Ishikawa (cell line): Measurements from ENCODE around the gene STARD10.

Experiments
- CEBPB ChIP-seq: IDR thresholded peaks from 2 replicates; pipeline ENCODE4 v1.6.1; 2012
- CREB1 ChIP-seq: IDR thresholded peaks from 2 replicates; pipeline ENCODE4 v1.6.1; 2012; ENCODE audit warnings: low read depth
- EGR1 ChIP-seq: IDR thresholded peaks from 2 replicates; pipeline ENCODE4 v1.6.1; 2012
- EP300 ChIP-seq: IDR thresholded peaks from 2 replicates; pipeline ENCODE4 v1.6.1; 2012; ENCODE audit warnings: borderline replicate concordance
- FOXM1 ChIP-seq: IDR thresholded peaks from 2 replicates; pipeline ENCODE4 v1.6.1; 2012; ENCODE audit warnings: low read depth, borderline replicate concordance
- RAD21 ChIP-seq: IDR thresholded peaks from 2 replicates; pipeline ENCODE4 v1.6.1; 2012; ENCODE audit warnings: low read depth
- TAF1 ChIP-seq: IDR thresholded peaks from 2 replicates; pipeline ENCODE4 v1.6.1; 2012; ENCODE audit warnings: low read depth, mild to moderate bottlenecking
- TCF12 ChIP-seq: IDR thresholded peaks from 2 replicates; pipeline ENCODE4 v1.6.1; 2012; ENCODE audit warnings: low read depth
- ZBTB7A ChIP-seq: IDR thresholded peaks from 2 replicates; pipeline ENCODE4 v1.6.1; 2012; ENCODE audit warnings: low read depth
- TF ChIP-seq, protein P1 (sequence below): IDR thresholded peaks from 2 replicates; pipeline ENCODE4 v1.6.1; 2012
- TF ChIP-seq, protein P2 (sequence below): IDR thresholded peaks from 2 replicates; pipeline ENCODE4 v1.6.1; 2012
- TF ChIP-seq, protein P3 (sequence below): IDR thresholded peaks from 2 replicates; pipeline ENCODE4 v1.6.1; 2012; ENCODE audit warnings: low read depth, mild to moderate bottlenecking

DNA sequence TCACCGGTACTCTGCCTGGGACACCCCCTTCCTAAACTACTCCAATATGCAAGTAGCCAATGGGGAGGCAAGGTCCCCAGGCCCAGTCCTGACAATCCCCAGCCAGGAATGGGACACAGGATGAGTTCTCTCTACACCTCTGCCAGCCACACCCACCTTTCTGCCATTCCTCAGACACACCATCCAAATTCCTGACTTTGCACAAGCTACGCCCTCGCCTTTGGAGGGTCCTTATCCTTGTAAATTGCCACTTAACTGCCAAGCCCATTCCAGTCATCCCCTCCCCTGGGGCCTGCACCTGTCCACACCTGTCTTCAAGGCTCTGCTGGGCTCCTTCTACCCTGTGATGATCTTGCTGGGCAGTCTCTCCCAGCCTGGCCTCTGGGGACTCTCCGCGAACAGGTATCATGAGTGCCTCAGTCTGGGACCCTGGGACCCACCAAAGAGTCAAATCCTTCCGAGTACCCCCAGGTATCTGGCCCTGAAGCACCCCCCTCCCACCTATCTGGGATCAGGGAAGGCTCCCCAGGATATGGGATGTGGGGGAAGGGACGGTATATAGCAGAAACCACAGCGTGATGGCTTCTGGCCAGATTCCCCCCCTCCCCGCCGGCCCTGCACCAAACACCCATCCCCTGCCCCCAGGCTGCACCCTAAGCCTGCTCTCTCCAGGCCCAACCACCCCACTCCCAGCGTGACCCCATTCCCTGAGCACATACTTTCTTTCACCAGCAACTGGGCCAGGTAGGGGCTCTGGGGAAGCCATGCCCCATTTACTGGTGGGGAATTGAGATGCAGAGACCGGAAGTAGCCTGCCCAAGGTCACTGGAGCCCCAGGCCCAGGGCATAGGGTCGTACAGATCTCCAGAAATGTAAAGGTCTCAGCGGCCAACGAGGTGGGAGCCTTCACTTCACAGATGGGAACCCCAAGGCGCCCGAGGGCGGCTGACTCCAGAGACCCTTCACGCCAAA lies 42.4 kb downstream of the STARD10 start:
- TF ChIP-seq EP300 (no peak), EGR1 (no peak), CEBPB (no peak), TAF1 (no peak), RAD21 (no peak), FOXM1 (no peak), ZBTB7A (no peak; the same call in 1 of the 2 replicates), CREB1 (no peak), TCF12 (no peak)
- TF ChIP-seq, protein P1, sequence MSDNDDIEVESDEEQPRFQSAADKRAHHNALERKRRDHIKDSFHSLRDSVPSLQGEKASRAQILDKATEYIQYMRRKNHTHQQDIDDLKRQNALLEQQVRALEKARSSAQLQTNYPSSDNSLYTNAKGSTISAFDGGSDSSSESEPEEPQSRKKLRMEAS, result no peak
- TF ChIP-seq, protein P2, sequence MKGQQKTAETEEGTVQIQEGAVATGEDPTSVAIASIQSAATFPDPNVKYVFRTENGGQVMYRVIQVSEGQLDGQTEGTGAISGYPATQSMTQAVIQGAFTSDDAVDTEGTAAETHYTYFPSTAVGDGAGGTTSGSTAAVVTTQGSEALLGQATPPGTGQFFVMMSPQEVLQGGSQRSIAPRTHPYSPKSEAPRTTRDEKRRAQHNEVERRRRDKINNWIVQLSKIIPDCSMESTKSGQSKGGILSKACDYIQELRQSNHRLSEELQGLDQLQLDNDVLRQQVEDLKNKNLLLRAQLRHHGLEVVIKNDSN, result no peak
- TF ChIP-seq, protein P3, sequence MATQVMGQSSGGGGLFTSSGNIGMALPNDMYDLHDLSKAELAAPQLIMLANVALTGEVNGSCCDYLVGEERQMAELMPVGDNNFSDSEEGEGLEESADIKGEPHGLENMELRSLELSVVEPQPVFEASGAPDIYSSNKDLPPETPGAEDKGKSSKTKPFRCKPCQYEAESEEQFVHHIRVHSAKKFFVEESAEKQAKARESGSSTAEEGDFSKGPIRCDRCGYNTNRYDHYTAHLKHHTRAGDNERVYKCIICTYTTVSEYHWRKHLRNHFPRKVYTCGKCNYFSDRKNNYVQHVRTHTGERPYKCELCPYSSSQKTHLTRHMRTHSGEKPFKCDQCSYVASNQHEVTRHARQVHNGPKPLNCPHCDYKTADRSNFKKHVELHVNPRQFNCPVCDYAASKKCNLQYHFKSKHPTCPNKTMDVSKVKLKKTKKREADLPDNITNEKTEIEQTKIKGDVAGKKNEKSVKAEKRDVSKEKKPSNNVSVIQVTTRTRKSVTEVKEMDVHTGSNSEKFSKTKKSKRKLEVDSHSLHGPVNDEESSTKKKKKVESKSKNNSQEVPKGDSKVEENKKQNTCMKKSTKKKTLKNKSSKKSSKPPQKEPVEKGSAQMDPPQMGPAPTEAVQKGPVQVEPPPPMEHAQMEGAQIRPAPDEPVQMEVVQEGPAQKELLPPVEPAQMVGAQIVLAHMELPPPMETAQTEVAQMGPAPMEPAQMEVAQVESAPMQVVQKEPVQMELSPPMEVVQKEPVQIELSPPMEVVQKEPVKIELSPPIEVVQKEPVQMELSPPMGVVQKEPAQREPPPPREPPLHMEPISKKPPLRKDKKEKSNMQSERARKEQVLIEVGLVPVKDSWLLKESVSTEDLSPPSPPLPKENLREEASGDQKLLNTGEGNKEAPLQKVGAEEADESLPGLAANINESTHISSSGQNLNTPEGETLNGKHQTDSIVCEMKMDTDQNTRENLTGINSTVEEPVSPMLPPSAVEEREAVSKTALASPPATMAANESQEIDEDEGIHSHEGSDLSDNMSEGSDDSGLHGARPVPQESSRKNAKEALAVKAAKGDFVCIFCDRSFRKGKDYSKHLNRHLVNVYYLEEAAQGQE, result no peak
